ENCODE data around the gene MAGI2.

MAGI2 gene

DNA sequence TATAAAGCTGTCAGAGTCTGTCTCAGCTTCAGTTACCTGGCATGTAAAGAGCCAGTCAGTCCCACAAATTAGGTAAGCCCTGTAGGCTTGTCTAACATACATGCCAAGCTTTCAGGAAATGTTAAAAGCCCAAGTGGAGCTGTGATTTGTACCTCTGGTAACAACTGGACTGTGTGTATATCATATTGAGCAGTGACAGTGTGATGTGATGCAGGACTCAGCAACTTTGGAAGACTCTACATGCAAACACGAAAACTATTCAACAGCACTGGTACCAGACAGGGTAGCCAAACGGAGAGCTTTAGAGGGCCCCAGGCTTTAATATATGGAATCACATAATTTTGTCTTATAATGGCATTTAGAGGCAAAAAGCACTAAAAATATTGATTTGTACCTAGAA, 1066.9 kb downstream of the MAGI2 start:
- TF ChIP-seq, protein P1, sequence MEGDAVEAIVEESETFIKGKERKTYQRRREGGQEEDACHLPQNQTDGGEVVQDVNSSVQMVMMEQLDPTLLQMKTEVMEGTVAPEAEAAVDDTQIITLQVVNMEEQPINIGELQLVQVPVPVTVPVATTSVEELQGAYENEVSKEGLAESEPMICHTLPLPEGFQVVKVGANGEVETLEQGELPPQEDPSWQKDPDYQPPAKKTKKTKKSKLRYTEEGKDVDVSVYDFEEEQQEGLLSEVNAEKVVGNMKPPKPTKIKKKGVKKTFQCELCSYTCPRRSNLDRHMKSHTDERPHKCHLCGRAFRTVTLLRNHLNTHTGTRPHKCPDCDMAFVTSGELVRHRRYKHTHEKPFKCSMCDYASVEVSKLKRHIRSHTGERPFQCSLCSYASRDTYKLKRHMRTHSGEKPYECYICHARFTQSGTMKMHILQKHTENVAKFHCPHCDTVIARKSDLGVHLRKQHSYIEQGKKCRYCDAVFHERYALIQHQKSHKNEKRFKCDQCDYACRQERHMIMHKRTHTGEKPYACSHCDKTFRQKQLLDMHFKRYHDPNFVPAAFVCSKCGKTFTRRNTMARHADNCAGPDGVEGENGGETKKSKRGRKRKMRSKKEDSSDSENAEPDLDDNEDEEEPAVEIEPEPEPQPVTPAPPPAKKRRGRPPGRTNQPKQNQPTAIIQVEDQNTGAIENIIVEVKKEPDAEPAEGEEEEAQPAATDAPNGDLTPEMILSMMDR (conservative IDR thresholded peaks at IDR 0.05) = no peak
- H3K27ac ChIP-seq = no peak overlapping the region

DNA sequence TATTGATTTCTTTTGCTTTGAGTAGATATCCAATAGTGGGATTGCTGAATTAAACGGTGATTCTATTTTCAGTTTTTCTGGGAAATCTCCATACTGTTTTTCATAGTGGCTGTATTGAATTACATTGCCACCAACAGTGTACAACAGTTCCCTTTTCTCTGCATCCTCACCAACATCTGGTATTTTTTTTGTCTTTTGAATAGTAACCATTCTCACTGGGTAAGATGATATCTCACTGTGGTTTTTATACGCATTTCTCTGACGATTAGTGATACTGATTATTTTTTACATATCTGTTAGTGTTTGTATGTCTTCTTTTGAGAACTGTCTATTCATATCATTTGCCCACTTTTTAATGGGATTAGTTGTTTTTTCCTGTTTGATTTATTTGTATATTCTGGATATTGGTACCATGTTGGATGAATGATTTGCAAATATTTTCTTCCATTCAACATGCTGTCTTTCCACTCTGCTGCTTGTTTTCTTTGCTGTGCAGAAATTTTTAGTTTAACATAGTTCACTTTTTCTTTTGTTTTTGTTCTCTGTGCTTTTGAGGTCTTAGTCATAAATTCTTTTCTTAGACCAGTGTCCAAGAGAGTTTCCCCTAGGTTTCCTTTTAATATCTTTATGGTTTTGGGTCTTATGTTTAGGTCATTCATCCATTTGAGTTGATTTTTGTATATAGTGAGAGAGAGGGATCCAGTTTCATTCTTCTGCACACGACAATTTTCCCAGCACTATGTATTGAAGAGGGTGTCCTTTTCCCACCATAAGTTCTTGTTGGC, 1070.2 kb downstream of the MAGI2 start:
- TF ChIP-seq, protein P1 (conservative IDR thresholded peaks at IDR 0.05) = no peak
- H3K27ac ChIP-seq = no peak overlapping the region

DNA sequence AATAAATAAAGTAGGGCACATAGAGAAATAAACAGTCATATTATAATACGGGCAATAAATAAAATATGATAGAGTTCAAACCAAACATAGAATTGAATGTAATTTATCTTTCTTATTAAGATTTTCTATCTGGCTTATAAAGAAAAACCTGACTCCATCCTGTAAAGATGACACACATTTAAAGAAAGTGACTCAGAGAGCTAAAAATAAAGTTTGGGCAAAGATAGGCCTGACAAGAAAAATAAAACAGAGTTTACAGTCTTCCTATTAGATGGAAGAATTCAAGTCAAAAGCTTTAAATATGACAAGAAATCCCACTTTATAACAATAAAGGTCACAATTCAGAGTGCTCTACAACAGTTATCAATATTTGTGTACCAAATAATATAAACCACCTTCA, 1074.3 kb downstream of the MAGI2 start:
- TF ChIP-seq, protein P1 (conservative IDR thresholded peaks at IDR 0.05) = no peak

DNA sequence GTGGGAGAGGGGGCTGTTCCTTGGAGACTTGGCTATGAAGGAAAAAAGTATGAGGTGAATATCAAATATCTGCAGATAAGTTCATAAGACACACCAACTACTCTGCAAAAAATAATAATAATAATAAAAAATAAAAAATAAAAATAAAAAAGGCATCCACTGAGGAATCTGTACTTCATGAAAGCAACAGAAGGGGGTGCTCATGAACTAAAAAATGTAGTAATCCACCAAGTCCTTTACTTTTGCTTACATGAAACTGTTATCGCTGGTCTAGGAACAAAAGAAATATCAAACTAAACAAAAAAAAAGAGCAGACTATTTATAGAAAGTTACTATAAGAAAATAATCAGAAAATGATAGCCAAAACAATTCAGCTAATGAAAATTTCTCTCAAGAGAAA, 1075.9 kb downstream of the MAGI2 start:
- TF ChIP-seq, protein P1 (conservative IDR thresholded peaks at IDR 0.05) = no peak
- H3K27ac ChIP-seq = no peak overlapping the region

More for the DNA sequence above, 1074.3 kb downstream of the MAGI2 start:
- H3K27ac ChIP-seq = no peak overlapping the region

DNA sequence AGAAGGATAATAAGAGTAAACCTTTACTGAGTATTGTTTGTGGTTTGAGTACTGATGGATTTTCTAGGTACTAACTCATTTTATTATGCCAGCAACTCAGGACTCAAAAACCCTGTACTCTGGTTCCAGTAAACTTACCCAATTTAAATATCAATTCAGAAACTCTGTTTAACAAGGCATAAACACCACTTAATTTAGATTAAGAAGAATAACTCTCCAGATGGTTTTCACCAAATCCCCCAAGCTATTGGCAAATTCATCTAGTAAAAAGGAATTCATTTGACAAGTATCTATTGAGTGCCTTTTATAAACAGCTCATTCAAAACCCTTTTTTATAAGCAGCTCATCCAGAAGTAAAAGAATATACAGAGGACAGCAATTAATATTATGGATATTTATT, 1082.5 kb downstream of the MAGI2 start:
- no peak overlapping the region for H3K27ac ChIP-seq
- TF ChIP-seq, protein P1 (conservative IDR thresholded peaks at IDR 0.05) = no peak

DNA sequence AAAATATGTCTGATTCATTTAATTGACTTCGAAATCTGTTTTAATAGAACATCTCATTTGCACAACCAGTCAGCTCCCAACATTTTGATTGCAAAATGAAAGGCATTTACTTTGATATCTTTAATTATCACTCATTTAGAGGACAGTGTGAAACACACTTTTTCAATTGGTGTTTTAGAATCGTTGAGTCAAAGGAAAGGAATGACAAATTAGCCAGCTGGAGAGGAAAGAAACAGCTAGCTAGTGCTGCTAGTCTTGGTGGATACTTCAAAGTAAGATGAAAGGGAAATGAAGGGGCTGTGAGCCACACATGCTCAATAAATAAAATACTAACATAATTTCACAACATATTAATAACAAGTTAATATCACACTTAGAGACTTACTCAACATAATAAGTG, 1084.7 kb downstream of the MAGI2 start:
- TF ChIP-seq, protein P1 (conservative IDR thresholded peaks at IDR 0.05) = no peak

DNA sequence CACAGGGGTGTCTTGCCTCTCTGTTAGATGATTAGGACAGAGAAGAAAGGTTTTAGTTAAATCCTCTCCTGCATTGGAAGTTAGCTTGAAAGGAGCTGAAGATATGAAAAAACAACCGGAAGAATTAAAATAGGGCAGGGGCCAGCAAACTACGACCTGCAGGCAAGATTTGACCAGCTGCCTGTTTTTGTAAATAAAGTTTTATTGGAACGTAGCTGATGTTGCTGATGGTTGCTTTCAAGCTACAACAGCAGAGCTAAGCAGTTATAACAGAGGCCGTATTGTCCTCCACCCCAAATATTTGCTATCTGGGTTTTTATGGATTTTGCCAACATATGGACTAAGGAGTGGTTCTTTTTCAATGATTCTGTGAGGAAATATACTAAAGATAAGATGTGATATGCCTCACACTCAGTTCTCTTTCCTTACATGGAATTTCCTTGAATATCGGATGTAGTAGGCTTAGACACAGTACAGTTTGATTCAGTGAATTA, 1086.1 kb downstream of the MAGI2 start:
- TF ChIP-seq, protein P1 (conservative IDR thresholded peaks at IDR 0.05) = no peak
- no peak overlapping the region for H3K27ac ChIP-seq

More for the DNA sequence above, 1084.7 kb downstream of the MAGI2 start:
- no peak overlapping the region for H3K27ac ChIP-seq
